ENCODE measurements around the gene C12orf76.

DNA sequence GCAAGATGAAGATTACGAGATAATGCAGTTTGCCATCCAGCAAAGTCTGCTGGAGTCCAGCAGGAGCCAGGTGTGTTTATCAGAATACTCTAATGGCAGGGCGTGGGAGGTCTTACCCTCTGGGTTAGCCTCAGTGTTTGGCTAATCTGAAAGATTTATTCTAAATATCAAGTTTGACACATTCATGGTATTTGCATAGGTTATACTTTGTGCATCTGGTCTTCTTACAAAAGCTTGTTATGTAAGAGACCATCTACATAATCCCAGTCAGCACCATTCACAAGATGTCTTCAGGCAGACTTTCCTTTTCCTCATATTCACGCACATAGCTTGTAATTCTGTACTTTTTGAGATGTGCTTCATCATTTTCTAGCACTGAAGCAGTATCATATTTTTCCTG lies 14.4 kb downstream of the C12orf76 start:
- TF ChIP-seq CTCF (IDR thresholded peaks at IDR 0.05; ENCODE audit: poor library complexity) (no peak), EZH2phosphoT487 (IDR thresholded peaks at IDR 0.05; ENCODE audit: low read depth, severe bottlenecking, unreplicated experiment) (no peak), EZH2 (IDR thresholded peaks at IDR 0.05; ENCODE audit: borderline replicate concordance) (no peak)

Measured in hepatocyte (in vitro differentiated cells).